ENCODE data around the gene MRPS34. TPM values are rescaled to one million over a fixed set of nuclear protein-coding genes. Genes with fewer than 3 reads are reported as not detected.
A peak's percentile ranks its signal among the peaks of the same experiment; 100 is the strongest.

The MRPS34 gene
- total and polyA plus RNA-seq, 10 of the 15 experiments (the other 5 are each of a cell fraction or from before 2014, with no cell fraction given), result 3.6 to 285 (median 147) TPM

- H3K27me3 ChIP-seq (replicated peaks in 1 of 2; ENCODE audit: control insufficient read depth in 2 of 2, insufficient read depth in 2 of 2, low read length in 1 of 2), result no peaks in the 10 kb centered on the region
- ATAC-seq (no peak), DNase-seq (ENCODE audit: low read depth, low spot score) (no peak), FAIRE-seq (no peak)
- in situ Hi-C loops (cut with MboI), result no loop called here
- H3K4me1 ChIP-seq (ENCODE audit: control insufficient read depth, insufficient read depth, low read length), result peaks cover 4% of the 10 kb centered on the region
- SMC1A ChIA-PET (ENCODE audit: uncharacterized antibody, unreplicated experiment), result no interaction called here
- no peak overlapping the region for H3K27ac ChIP-seq (ENCODE audit: control insufficient read depth, insufficient read depth)
- RAD21 ChIA-PET (ENCODE audit: unreplicated experiment), result no interaction called here
- H2AFZ ChIP-seq (ENCODE audit: control insufficient read depth, low read depth, low read length), result no peak overlapping the region
- WGBS (ENCODE audit: insufficient coverage, insufficient replicate concordance, low lambda C conversion rate, missing lambda C conversion rate), result 98% methylated on average over 14 of the region's 19 CpGs
- intact Hi-C loops (cut with micrococcal nuclease; ENCODE audit: unreplicated experiment), result no loop called here
- CTCF ChIA-PET, result no interaction called here
- no peak overlapping the region for H3K4me2 ChIP-seq (ENCODE audit: control insufficient read depth, insufficient read depth)
- no peaks in the 10 kb centered on the region for H3K9me3 ChIP-seq (replicated peaks; ENCODE audit: control insufficient read depth, insufficient read depth, low read length)
- H3K4me3 ChIP-seq, result no peak overlapping the region
- H3K36me3 ChIP-seq (ENCODE audit: control insufficient read depth in 2 of 2, insufficient read depth in 2 of 2, low read length in 1 of 2), result peaks cover 0 to 27% of the 10 kb centered on the region in 2 experiments; a peak in 3 of 4 replicates
- peak; percentile 6; the same call in 1 of the 2 replicates for TF ChIP-seq POLR2A (IDR thresholded peaks at IDR 0.05; ENCODE audit: low read depth, low read length)
- no peak for TF ChIP-seq CEBPB (IDR thresholded peaks at IDR 0.05; ENCODE audit: borderline replicate concordance in 1 of 2, low read depth in 2 of 2, low read length in 2 of 2)
- POLR2A ChIA-PET, result interaction anchor here (0.5 kb wide), 1 partner anchor 169 kb away, joined by 3 read pairs; no protein-coding TSS in a partner anchor
- TSS peak; percentile 43 for BruUV-seq (replicated peaks)
- no peaks in the 10 kb centered on the region for H4K20me1 ChIP-seq (ENCODE audit: control insufficient read depth, insufficient read depth)
- peaks cover 10% of the 10 kb centered on the region for H3K79me2 ChIP-seq (ENCODE audit: control insufficient read depth, insufficient read depth, low read length)
- H3K9ac ChIP-seq (ENCODE audit: control insufficient read depth, insufficient read depth, low read length), result no peak overlapping the region
Observed at GRCh38 chr16:1766231-1766630, 6.7 kb downstream of the MRPS34 start.

DNA sequence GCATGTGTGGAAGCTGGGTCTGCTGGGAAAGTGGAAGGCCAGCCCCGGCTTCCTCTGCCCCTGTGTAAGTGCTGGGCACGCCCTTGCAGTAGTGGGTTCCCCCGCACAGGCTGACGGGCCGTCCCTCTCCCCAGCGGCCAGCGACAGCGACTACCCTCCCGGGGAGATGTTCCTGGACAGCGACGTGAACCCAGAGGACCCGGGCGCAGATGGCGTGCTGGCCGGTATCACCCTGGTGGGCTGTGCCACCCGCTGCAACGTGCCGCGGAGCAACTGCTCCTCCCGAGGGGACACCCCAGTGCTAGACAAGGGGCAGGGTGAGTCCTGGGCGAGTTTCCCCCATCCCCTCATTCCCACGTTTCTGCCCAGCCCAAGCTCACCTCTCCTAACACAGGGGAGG is 7.1 kb downstream of the MRPS34 start:
- Histone ChIP-seq H3K9ac (ENCODE audit: control insufficient read depth, insufficient read depth, low read length) (no peak overlapping the region), H3K4me2 (ENCODE audit: control insufficient read depth, insufficient read depth) (no peak overlapping the region), H3K27me3 (replicated peaks in 1 of 2; ENCODE audit: control insufficient read depth in 2 of 2, insufficient read depth in 2 of 2, low read length in 1 of 2) (no peaks in the 10 kb centered on the region), H3K27ac (ENCODE audit: control insufficient read depth, insufficient read depth) (no peak overlapping the region), H4K20me1 (ENCODE audit: control insufficient read depth, insufficient read depth) (no peaks in the 10 kb centered on the region), H3K79me2 (ENCODE audit: control insufficient read depth, insufficient read depth, low read length) (peaks cover 7% of the 10 kb centered on the region), H2AFZ (ENCODE audit: control insufficient read depth, low read depth, low read length) (no peak overlapping the region), H3K4me3 (no peak overlapping the region), H3K4me1 (ENCODE audit: control insufficient read depth, insufficient read depth, low read length) (peaks cover 4% of the 10 kb centered on the region), H3K9me3 (replicated peaks; ENCODE audit: control insufficient read depth, insufficient read depth, low read length) (no peaks in the 10 kb centered on the region), H3K36me3 (ENCODE audit: control insufficient read depth in 2 of 2, insufficient read depth in 2 of 2, low read length in 1 of 2) (peaks cover 0 to 30% of the 10 kb centered on the region in 2 experiments; a peak in 3 of 4 replicates)
- POLR2A ChIA-PET, result no interaction called here
- no peak for DNase-seq (ENCODE audit: low read depth, low spot score)
- BruUV-seq (replicated peaks), result no TSS peak
- intact Hi-C loops (cut with micrococcal nuclease; ENCODE audit: unreplicated experiment), result no loop called here
- SMC1A ChIA-PET (ENCODE audit: uncharacterized antibody, unreplicated experiment), result no interaction called here
- no peak for FAIRE-seq
- RAD21 ChIA-PET (ENCODE audit: unreplicated experiment), result no interaction called here
- CTCF ChIA-PET, result no interaction called here
- 91% methylated on average over 21 of the region's 22 CpGs for WGBS (ENCODE audit: insufficient coverage, insufficient replicate concordance, low lambda C conversion rate, missing lambda C conversion rate)
- in situ Hi-C loops (cut with MboI), result no loop called here
- no peak for ATAC-seq
- TF ChIP-seq, protein P1, sequence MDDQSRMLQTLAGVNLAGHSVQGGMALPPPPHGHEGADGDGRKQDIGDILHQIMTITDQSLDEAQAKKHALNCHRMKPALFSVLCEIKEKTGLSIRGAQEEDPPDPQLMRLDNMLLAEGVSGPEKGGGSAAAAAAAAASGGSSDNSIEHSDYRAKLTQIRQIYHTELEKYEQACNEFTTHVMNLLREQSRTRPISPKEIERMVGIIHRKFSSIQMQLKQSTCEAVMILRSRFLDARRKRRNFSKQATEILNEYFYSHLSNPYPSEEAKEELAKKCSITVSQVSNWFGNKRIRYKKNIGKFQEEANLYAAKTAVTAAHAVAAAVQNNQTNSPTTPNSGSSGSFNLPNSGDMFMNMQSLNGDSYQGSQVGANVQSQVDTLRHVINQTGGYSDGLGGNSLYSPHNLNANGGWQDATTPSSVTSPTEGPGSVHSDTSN (IDR thresholded peaks at IDR 0.05; ENCODE audit: insufficient replicate concordance, low read depth, low read length), result no peak
- no peak for TF ChIP-seq ZNF24 (IDR thresholded peaks at IDR 0.05)
- no peak for TF ChIP-seq KDM1A (IDR thresholded peaks at IDR 0.05; ENCODE audit: borderline replicate concordance)
- no peak for TF ChIP-seq ZNF274 (IDR thresholded peaks at IDR 0.05; ENCODE audit: insufficient read depth, insufficient read length)
- TF ChIP-seq, protein P2, sequence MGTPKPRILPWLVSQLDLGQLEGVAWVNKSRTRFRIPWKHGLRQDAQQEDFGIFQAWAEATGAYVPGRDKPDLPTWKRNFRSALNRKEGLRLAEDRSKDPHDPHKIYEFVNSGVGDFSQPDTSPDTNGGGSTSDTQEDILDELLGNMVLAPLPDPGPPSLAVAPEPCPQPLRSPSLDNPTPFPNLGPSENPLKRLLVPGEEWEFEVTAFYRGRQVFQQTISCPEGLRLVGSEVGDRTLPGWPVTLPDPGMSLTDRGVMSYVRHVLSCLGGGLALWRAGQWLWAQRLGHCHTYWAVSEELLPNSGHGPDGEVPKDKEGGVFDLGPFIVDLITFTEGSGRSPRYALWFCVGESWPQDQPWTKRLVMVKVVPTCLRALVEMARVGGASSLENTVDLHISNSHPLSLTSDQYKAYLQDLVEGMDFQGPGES (IDR thresholded peaks at IDR 0.05), result no peak
- TF ChIP-seq, protein P3, sequence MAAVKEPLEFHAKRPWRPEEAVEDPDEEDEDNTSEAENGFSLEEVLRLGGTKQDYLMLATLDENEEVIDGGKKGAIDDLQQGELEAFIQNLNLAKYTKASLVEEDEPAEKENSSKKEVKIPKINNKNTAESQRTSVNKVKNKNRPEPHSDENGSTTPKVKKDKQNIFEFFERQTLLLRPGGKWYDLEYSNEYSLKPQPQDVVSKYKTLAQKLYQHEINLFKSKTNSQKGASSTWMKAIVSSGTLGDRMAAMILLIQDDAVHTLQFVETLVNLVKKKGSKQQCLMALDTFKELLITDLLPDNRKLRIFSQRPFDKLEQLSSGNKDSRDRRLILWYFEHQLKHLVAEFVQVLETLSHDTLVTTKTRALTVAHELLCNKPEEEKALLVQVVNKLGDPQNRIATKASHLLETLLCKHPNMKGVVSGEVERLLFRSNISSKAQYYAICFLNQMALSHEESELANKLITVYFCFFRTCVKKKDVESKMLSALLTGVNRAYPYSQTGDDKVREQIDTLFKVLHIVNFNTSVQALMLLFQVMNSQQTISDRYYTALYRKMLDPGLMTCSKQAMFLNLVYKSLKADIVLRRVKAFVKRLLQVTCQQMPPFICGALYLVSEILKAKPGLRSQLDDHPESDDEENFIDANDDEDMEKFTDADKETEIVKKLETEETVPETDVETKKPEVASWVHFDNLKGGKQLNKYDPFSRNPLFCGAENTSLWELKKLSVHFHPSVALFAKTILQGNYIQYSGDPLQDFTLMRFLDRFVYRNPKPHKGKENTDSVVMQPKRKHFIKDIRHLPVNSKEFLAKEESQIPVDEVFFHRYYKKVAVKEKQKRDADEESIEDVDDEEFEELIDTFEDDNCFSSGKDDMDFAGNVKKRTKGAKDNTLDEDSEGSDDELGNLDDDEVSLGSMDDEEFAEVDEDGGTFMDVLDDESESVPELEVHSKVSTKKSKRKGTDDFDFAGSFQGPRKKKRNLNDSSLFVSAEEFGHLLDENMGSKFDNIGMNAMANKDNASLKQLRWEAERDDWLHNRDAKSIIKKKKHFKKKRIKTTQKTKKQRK (IDR thresholded peaks at IDR 0.05; ENCODE audit: low read depth, low read length), result no peak
- no peak for TF ChIP-seq IKZF2 (IDR thresholded peaks at IDR 0.05)
- TF ChIP-seq STAT3 (IDR thresholded peaks at IDR 0.05; ENCODE audit: low read depth, low read length), result no peak
- TF ChIP-seq IKZF1 (conservative IDR thresholded peaks at IDR 0.05), result no peak
- TF ChIP-seq RCOR1 (conservative IDR thresholded peaks at IDR 0.05; ENCODE audit: low read depth, low read length), result no peak
- TF ChIP-seq ASH2L (IDR thresholded peaks at IDR 0.05; ENCODE audit: borderline replicate concordance, low read depth), result no peak

Data from GM12878 (cell line).